Activated CD4-positive, alpha-beta T cell treated with anti-CD3 and anti-CD28 coated beads, Interleukin-2, amount 50 U/mL, for 1 hour (primary cell): ENCODE measurements around the gene CD300A.

Experiments
- DNase-seq: peaks from one replicate; pipeline ENCODE4 v3.0.0-alpha.2; 2020

The CD300A gene

DNA sequence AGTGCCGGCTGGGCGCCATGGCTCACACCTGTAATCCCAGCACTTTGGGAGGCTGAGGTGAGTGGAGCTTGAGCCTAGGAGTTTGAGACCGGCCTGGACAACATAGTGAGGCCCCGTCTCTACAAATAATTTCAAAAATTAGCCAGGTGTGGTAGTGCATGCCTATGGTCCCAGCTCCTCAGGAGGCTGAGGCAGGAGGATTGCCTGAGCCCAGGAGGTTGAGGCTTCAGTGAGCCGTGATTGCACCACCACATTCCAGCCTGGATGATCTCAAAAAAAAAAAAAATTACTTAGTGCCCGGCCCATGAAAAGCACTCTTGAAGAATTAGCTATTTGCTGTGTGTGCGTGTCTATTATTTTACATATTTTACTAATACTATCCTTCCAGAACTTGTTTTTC lies 24.9 kb upstream of the CD300A start:
- DNase-seq: no peak

DNA sequence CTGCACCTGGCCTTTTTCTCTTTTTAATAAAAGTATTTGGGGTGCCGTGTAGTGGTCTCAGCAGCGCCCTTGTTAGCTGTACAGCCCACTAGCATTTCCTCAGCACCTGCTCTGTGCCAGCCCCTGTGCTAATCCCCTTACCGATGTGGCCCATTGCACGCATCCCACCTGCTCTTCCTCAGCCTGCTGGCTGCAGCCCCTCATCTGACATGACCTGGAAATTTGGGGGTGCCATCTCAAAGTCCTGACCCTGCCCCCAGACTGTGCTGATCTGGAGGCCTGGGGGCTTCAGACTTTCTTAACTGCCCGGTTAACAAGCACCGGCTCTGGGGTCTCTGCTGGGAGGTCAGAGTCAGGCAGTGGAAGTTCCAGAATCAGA lies 24.2 kb upstream of the CD300A start:
- no peak for DNase-seq

GRCh38 chr17:74442670-74443515 lies 23.5 kb upstream of the CD300A start:
- DNase-seq: no peak

- DNase-seq: no peak
Observed at GRCh38 chr17:74443516-74444296, 22.7 kb upstream of the CD300A start.

DNA sequence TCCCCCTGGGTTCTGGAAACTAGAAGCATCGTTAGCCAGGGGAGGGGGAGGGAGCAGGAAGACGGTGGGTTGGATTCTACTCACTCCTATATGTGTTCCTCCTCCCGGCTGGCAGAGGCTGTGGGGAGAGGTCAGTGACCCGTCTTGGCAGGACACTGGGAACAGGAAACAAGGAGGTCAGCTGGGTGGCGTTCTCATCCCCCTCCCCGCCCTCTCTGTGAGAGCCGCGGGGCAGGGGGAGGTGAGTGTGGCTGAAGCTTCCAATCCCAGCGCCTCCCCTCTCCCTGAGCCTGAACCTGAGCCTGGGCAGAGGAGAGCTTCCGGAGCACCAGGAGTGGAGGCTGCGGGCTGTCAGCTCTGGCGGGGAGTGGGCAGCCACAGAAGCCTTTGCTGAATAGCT lies 22.0 kb upstream of the CD300A start:
- DNase-seq: no peak

GRCh38 chr17:74445158-74445557 lies 21.3 kb upstream of the CD300A start:
- DNase-seq: no peak

- DNase-seq: no peak
Observed at GRCh38 chr17:74446551-74447500, 19.6 kb upstream of the CD300A start.

GRCh38 chr17:74447628-74448159 lies 18.7 kb upstream of the CD300A start:
- DNase-seq: no peak

GRCh38 chr17:74448756-74449155 lies 17.7 kb upstream of the CD300A start:
- no peak for DNase-seq

GRCh38 chr17:74449306-74449705 lies 17.1 kb upstream of the CD300A start:
- DNase-seq: no peak

- no peak for DNase-seq
Observed at GRCh38 chr17:74449773-74450172, 16.7 kb upstream of the CD300A start.

DNA sequence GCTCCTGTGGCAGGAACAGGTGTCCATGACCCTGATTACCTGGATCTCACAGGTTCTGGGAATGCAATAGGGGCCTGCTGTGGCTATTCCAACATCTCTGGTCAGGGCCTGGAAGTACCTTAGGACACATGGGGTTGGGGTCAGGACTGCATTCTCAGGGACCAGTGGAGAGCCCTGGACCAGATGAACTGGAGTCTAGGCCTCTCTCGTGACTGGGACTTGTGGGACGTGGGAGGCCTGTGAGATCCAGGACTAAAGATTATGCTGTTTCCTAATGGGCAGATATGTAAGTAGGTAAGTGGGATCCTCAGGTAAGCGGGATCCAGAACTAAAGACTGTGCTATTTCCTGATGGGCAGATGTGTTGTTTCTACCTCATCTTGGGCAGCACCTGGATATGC lies 16.2 kb upstream of the CD300A start:
- no peak for DNase-seq

GRCh38 chr17:74450925-74451403 lies 15.5 kb upstream of the CD300A start:
- DNase-seq: no peak

DNA sequence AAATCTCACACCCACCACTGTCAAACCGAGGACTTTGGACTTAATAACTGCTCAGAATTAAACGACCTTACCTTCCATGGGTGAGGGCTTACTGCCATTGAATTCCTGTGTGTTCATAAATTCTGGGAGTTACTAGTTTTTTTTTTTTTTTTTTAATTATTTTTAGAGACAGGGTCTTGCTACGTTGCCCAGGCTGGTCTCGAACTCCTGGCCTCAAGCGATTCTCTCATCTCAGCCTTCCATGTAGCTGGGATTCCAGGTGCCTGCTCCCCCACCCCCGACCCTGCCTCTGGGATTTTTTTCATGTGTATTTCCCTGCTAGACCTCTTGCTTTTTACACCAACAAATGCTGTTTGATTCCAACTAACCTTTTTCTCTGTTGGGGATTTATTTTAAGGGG lies 14.9 kb upstream of the CD300A start:
- DNase-seq: no peak

- DNase-seq: no peak
Observed at GRCh38 chr17:74452033-74452840, 14.2 kb upstream of the CD300A start.

GRCh38 chr17:74452841-74453661 lies 13.4 kb upstream of the CD300A start:
- DNase-seq: no peak

GRCh38 chr17:74453665-74454196 lies 12.7 kb upstream of the CD300A start:
- peak; percentile 60 for DNase-seq

GRCh38 chr17:74454197-74455024 lies 12.0 kb upstream of the CD300A start:
- DNase-seq: no peak

- DNase-seq: no peak
Observed at GRCh38 chr17:74455025-74455545, 11.3 kb upstream of the CD300A start.
